ENCODE measurements around the gene ASB3.

DNA sequence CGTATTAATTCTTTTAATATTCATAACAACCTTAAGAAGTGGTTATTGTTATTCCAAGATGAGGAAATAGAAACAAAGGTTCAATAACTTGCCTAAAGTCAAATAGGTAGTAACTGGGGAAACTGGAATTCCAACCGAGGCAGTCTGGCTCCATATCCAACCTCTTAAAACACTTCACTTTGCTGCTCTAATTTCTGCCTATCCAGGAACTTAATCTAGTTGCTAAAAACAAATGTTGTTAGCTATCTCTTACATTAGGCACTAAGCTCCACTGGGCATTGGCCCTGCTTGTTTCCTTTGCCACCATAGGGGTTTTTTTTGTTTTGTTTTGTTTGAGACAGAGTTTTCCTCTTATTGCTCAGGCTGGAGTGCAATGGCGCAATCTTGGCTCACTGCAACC lies 24.8 kb upstream of the ASB3 start:
- TF ChIP-seq, protein P1, sequence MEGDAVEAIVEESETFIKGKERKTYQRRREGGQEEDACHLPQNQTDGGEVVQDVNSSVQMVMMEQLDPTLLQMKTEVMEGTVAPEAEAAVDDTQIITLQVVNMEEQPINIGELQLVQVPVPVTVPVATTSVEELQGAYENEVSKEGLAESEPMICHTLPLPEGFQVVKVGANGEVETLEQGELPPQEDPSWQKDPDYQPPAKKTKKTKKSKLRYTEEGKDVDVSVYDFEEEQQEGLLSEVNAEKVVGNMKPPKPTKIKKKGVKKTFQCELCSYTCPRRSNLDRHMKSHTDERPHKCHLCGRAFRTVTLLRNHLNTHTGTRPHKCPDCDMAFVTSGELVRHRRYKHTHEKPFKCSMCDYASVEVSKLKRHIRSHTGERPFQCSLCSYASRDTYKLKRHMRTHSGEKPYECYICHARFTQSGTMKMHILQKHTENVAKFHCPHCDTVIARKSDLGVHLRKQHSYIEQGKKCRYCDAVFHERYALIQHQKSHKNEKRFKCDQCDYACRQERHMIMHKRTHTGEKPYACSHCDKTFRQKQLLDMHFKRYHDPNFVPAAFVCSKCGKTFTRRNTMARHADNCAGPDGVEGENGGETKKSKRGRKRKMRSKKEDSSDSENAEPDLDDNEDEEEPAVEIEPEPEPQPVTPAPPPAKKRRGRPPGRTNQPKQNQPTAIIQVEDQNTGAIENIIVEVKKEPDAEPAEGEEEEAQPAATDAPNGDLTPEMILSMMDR (IDR thresholded peaks at IDR 0.05) = no peak
- TF ChIP-seq POLR2AphosphoS5 (IDR thresholded peaks at IDR 0.05) (no peak), POLR2A (IDR thresholded peaks at IDR 0.05) (no peak), EP300 (IDR thresholded peaks at IDR 0.05; ENCODE audit: low read depth) (no peak)

Measured in transverse colon (tissue), 4 donors.